H9 (cell line): Measurements from ENCODE around the gene ILK. TPM values are rescaled to one million over a fixed set of nuclear protein-coding genes. Genes with fewer than 3 reads are reported as not detected.

Source experiments
- DNase-seq: peaks from one replicate; pipeline ENCODE4 v3.0.0-alpha.2; 2017
- H2AFZ ChIP-seq: one replicate; pipeline ENCODE4 v1.6.1; 2013; ENCODE audit warnings: mild to moderate bottlenecking, low read length, control low read depth, moderate library complexity
- H2AK5ac ChIP-seq: 2 replicates; pipeline ENCODE4 v1.6.1; 2013; ENCODE audit warnings: low read length, control low read depth, mixed read lengths; ENCODE audit not compliant: insufficient read length
- H2BK120ac ChIP-seq: one replicate; pipeline ENCODE4 v1.6.1; 2013; ENCODE audit warnings: low read depth, mild to moderate bottlenecking, low read length, control low read depth, inconsistent platforms; ENCODE audit not compliant: poor library complexity, severe bottlenecking
- H2BK12ac ChIP-seq: 2 replicates; pipeline ENCODE4 v1.6.1; 2013; ENCODE audit warnings: low read length, control low read depth, mixed read lengths, low read depth; ENCODE audit not compliant: insufficient read length
- H2BK15ac ChIP-seq: 2 replicates; pipeline ENCODE4 v1.6.1; 2013; ENCODE audit warnings: low read depth, low read length, control low read depth
- H2BK20ac ChIP-seq: one replicate; pipeline ENCODE4 v1.6.1; 2013; ENCODE audit warnings: low read depth, mild to moderate bottlenecking, low read length, control low read depth, inconsistent platforms; ENCODE audit not compliant: poor library complexity, severe bottlenecking
- H2BK5ac ChIP-seq: 2 replicates; pipeline ENCODE4 v1.6.1; 2013; ENCODE audit warnings: low read length, control low read depth, mixed read lengths; ENCODE audit not compliant: insufficient read length
- H3K14ac ChIP-seq: 2 replicates; pipeline ENCODE4 v1.6.1; 2013; ENCODE audit warnings: low read length, control low read depth; ENCODE audit not compliant: insufficient read depth
- H3K18ac ChIP-seq: 2 replicates; pipeline ENCODE4 v1.6.1; 2013; ENCODE audit warnings: low read depth, mild to moderate bottlenecking, mixed read lengths, low read length, control low read depth; ENCODE audit not compliant: insufficient read length
- H3K23ac ChIP-seq: 2 replicates; pipeline ENCODE4 v1.6.1; 2013; ENCODE audit warnings: low read length, control low read depth, mixed read lengths, low read depth; ENCODE audit not compliant: insufficient read length
- H3K23me2 ChIP-seq: 2 replicates; pipeline ENCODE4 v1.6.1; 2013; ENCODE audit warnings: low read depth, mild to moderate bottlenecking, mixed read lengths, low read length, control low read depth; ENCODE audit not compliant: insufficient read length, poor library complexity, severe bottlenecking
- H3K27ac ChIP-seq: 2 replicates; pipeline ENCODE4 v1.5.1; 2013; ENCODE audit warnings: low read length, control low read depth, mixed read lengths, low read depth; ENCODE audit not compliant: insufficient read length
- H3K27me3 ChIP-seq: 2 replicates; pipeline ENCODE4 v1.6.1; 2013; ENCODE audit warnings: low read length, control low read depth, inconsistent platforms; ENCODE audit not compliant: insufficient read depth
- H3K4ac ChIP-seq: 2 replicates; pipeline ENCODE4 v1.6.1; 2013; ENCODE audit warnings: low read depth, mild to moderate bottlenecking, control low read depth, inconsistent platforms, low read length, moderate library complexity
- H3K4me1 ChIP-seq: 2 replicates; pipeline ENCODE4 v1.6.1; 2013; ENCODE audit warnings: low read length, control low read depth, inconsistent platforms; ENCODE audit not compliant: insufficient read depth
- H3K4me2 ChIP-seq: 2 replicates; pipeline ENCODE4 v1.6.1; 2013; ENCODE audit warnings: low read length, control low read depth, mixed read lengths; ENCODE audit not compliant: insufficient read length, insufficient read depth
- H3K56ac ChIP-seq: 2 replicates; pipeline ENCODE4 v1.6.1; 2013; ENCODE audit warnings: low read depth, mild to moderate bottlenecking, mixed read lengths, low read length, control low read depth; ENCODE audit not compliant: insufficient read length
- H3K79me1 ChIP-seq: 2 replicates; pipeline ENCODE4 v1.6.1; 2013; ENCODE audit warnings: low read depth, mild to moderate bottlenecking, moderate library complexity, low read length, control low read depth, inconsistent platforms; ENCODE audit not compliant: insufficient read depth, poor library complexity, severe bottlenecking
- H3K79me2 ChIP-seq: 2 replicates; pipeline ENCODE4 v1.6.1; 2013; ENCODE audit warnings: low read length, control low read depth, inconsistent platforms; ENCODE audit not compliant: insufficient read depth
- H3K9ac ChIP-seq: 2 replicates; pipeline ENCODE4 v1.6.1; 2013; ENCODE audit warnings: low read length, control low read depth, mixed read lengths; ENCODE audit not compliant: insufficient read length; ENCODE audit errors: extremely low read depth
- H3K9me3 ChIP-seq: one replicate; pipeline ENCODE4 v1.6.1; 2013; ENCODE audit warnings: low read depth, low read length, inconsistent platforms; ENCODE audit not compliant: control insufficient read depth
- H3T11ph ChIP-seq: one replicate; pipeline ENCODE4 v1.6.1; 2013; ENCODE audit warnings: mild to moderate bottlenecking, low read length, control low read depth, inconsistent platforms
- H4K20me1 ChIP-seq: one replicate; pipeline ENCODE4 v1.6.1; 2013; ENCODE audit not compliant: control insufficient read depth, insufficient read length, insufficient read depth
- H4K5ac ChIP-seq: 2 replicates; pipeline ENCODE4 v1.6.1; 2013; ENCODE audit warnings: low read depth, mild to moderate bottlenecking, mixed read lengths, low read length, control low read depth; ENCODE audit not compliant: insufficient read length
- H4K8ac ChIP-seq: replicated peaks from 2 replicates; pipeline ENCODE4 v1.6.1; 2013; ENCODE audit warnings: low read length, control low read depth, mixed read lengths, low read depth; ENCODE audit not compliant: insufficient read length
- H4K91ac ChIP-seq: 2 replicates; pipeline ENCODE4 v1.6.1; 2013; ENCODE audit warnings: low read depth, mild to moderate bottlenecking, moderate library complexity, mixed read lengths, low read length, control low read depth; ENCODE audit not compliant: insufficient read length
- H3K27ac Mint-ChIP-seq, 3 experiments: 2 replicates in 2 of 3; 3 replicates in 1 of 3; pipeline ENCODE4 v1.8.0; 2020 to 2021; ENCODE audit warnings: mixed read lengths in 3 of 3, mild to moderate bottlenecking in 1 of 3, moderate library complexity in 1 of 3
- H3K27me3 Mint-ChIP-seq: 2 replicates; pipeline ENCODE4 v1.8.0; 2021; ENCODE audit warnings: low read depth, mild to moderate bottlenecking, moderate library complexity, mixed read lengths
- H3K36me3 Mint-ChIP-seq, 3 experiments: 2 replicates in 2 of 3; 3 replicates in 1 of 3; pipeline ENCODE4 v1.8.0; 2020 to 2021; ENCODE audit warnings: low read depth in 3 of 3, mixed read lengths in 3 of 3; ENCODE audit not compliant: insufficient read depth in 1 of 3
- H3K4me1 Mint-ChIP-seq, 2 experiments: 2 replicates each; pipeline ENCODE4 v1.8.0; 2020; ENCODE audit warnings: mixed read lengths in 2 of 2
- H3K4me3 Mint-ChIP-seq, 2 experiments: 2 replicates in 1 of 2; 3 replicates in 1 of 2; pipeline ENCODE4 v1.8.0; 2020 to 2021; ENCODE audit warnings: mild to moderate bottlenecking in 2 of 2, mixed read lengths in 2 of 2, moderate library complexity in 1 of 2
- H3K9me3 Mint-ChIP-seq, 2 experiments: 2 replicates in 1 of 2; 3 replicates in 1 of 2; pipeline ENCODE4 v1.8.0; 2020; ENCODE audit warnings: mild to moderate bottlenecking in 2 of 2, mixed read lengths in 2 of 2, moderate library complexity in 1 of 2
- WGBS: extraction: QIAGEN DNeasy Blood & Tissue Kit; methylation state at CpG from one replicate; pipeline ENCODE4 v1.1.7; 2013; ENCODE audit warnings: missing lambda C conversion rate, low lambda C conversion rate, mixed read lengths; ENCODE audit not compliant: insufficient read length; ENCODE audit errors: extremely low coverage; 5-methylcytosine and 5-hydroxymethylcytosine counted together
- total RNA-seq: library from RNA; stranded (reverse); gene quantifications from 2 replicates; pipeline ENCODE4 v1.2.1, GENCODE V29; 2021
- TF ChIP-seq, protein P1 (sequence below): fragments of 200-600 bp; sonication (generic); conservative IDR thresholded peaks from 3 replicates; pipeline ENCODE4 v1.8.0; 2021; ENCODE audit warnings: antibody characterized with exemption, mild to moderate bottlenecking

The ILK gene
- total RNA-seq, 1 experiment from 2014 or later, result 100 TPM

DNA sequence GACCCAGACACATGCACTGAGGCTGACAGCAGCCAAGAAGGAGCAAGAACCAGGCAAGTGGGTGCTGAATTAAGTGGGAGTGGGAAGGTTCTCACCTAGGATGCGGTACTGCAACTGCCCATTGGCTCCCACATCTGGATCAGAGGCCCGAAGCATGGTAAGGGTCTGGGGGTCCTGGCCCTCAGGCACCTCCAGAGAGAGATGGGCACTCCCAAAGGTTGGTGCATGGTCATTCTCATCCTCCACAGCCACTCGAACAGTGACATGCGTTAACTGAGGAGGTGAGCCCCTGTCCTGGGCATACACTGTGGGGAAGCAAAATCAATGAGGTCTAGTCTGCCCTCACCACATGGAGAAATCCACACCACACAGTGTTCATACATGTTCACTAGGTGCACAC, 25.0 kb downstream of the ILK start:
- Histone ChIP-seq H2BK5ac (no peak overlapping the region), H3K56ac (no peak overlapping the region), H4K5ac (no peak overlapping the region), H3K18ac (no peak overlapping the region), H4K91ac (no peak overlapping the region), H3K9ac (no peak overlapping the region), H3K79me2 (no peaks in the 10 kb centered on the region), H4K20me1 (no peaks in the 10 kb centered on the region), H3K14ac (no peak overlapping the region), H2BK20ac (no peak overlapping the region), H2AK5ac (no peak overlapping the region), H3K9me3 (no peaks in the 10 kb centered on the region), H2BK12ac (no peak overlapping the region), H3T11ph (no peak overlapping the region), H2AFZ (no peak overlapping the region), H2BK15ac (no peak overlapping the region), H3K23ac (no peak overlapping the region), H3K4me2 (no peak overlapping the region), H3K4ac (no peak overlapping the region), H3K27ac (no peak overlapping the region), H3K27me3 (peaks cover 18% of the 10 kb centered on the region; the same call in 1 of the 2 replicates), H3K4me1 (no peaks in the 10 kb centered on the region), H3K23me2 (peaks cover 9% of the 10 kb centered on the region), H4K8ac (no peak overlapping the region), H3K79me1 (no peaks in the 10 kb centered on the region), H2BK120ac (no peak overlapping the region)
- WGBS, result no CpG with 5 or more reads among the region's 4 CpGs
- Mint-ChIP-seq H3K9me3 (no peaks in the 10 kb centered on the region), H3K4me3 (0 out of 5 replicates have a peak overlapping the region, but pooled peaks of 1 of the 2 experiments have one; percentile 20), H3K27ac (no peak overlapping the region), H3K4me1 (peaks cover 3% of the 10 kb centered on the region in 2 experiments; a peak in 2 of 4 replicates), H3K27me3 (peaks cover 49% of the 10 kb centered on the region), H3K36me3 (peaks cover 2 to 35% (median 17%) of the 10 kb centered on the region in 3 experiments)
- TF ChIP-seq, protein P1, sequence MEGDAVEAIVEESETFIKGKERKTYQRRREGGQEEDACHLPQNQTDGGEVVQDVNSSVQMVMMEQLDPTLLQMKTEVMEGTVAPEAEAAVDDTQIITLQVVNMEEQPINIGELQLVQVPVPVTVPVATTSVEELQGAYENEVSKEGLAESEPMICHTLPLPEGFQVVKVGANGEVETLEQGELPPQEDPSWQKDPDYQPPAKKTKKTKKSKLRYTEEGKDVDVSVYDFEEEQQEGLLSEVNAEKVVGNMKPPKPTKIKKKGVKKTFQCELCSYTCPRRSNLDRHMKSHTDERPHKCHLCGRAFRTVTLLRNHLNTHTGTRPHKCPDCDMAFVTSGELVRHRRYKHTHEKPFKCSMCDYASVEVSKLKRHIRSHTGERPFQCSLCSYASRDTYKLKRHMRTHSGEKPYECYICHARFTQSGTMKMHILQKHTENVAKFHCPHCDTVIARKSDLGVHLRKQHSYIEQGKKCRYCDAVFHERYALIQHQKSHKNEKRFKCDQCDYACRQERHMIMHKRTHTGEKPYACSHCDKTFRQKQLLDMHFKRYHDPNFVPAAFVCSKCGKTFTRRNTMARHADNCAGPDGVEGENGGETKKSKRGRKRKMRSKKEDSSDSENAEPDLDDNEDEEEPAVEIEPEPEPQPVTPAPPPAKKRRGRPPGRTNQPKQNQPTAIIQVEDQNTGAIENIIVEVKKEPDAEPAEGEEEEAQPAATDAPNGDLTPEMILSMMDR, result no peak
- no peak for DNase-seq
